CD4-positive, alpha-beta memory T cell (primary cell): Measurements from ENCODE around the gene PCDH15. TPM values are rescaled to one million over a fixed set of nuclear protein-coding genes. Genes with fewer than 3 reads are reported as not detected.

Experiments
- CTCF ChIA-PET: fragments of 350-600 bp; sonication (Branson Sonifier 250); formaldehyde crosslinking; loops from one replicate; lab custom pipeline; 2021; ENCODE audit warnings: inconsistent platforms; ENCODE audit not compliant: partially characterized antibody; lab: Charles Lee
- POLR2A ChIA-PET: fragments of 350-600 bp; sonication (Branson Sonifier 250); formaldehyde crosslinking; loops from one replicate; lab custom pipeline; 2021; ENCODE audit not compliant: partially characterized antibody; lab: Charles Lee
- DNase-seq, 5 donors: peaks; one replicate each; pipeline versions ENCODE4 v3.0.0 to v3.0.0-alpha.2; 2020 to 2022; ENCODE audit warnings: mixed read lengths in 1 of 5
- H3K27ac ChIP-seq: one replicate; pipeline ENCODE4 v1.7.0; 2013; ENCODE audit warnings: low read depth, low read length
- H3K27me3 ChIP-seq: 2 replicates; pipeline ENCODE4 v1.7.0; 2013; ENCODE audit warnings: mild to moderate bottlenecking, low read length, moderate library complexity; ENCODE audit not compliant: insufficient read depth
- H3K36me3 ChIP-seq: 2 replicates; pipeline ENCODE4 v1.7.0; 2013; ENCODE audit warnings: mild to moderate bottlenecking, low read length, moderate library complexity; ENCODE audit not compliant: insufficient read depth
- H3K4me1 ChIP-seq: 2 replicates; pipeline ENCODE4 v1.7.0; 2013; ENCODE audit warnings: mild to moderate bottlenecking, low read length, moderate library complexity; ENCODE audit not compliant: insufficient read depth
- H3K4me3 ChIP-seq, 2 donors: one replicate each; pipeline ENCODE4 v1.7.0; 2013; ENCODE audit warnings: low read length in 2 of 2, mild to moderate bottlenecking in 1 of 2
- H3K9me3 ChIP-seq, 2 donors: one replicate each; pipeline ENCODE4 v1.7.0; 2013; ENCODE audit warnings: low read length in 2 of 2, control low read depth in 1 of 2; ENCODE audit not compliant: control insufficient read depth in 1 of 2
- H3K27ac Mint-ChIP-seq, 7 donors: one replicate each; pipeline ENCODE4 v1.8.0; 2020 to 2021; ENCODE audit warnings: mixed read lengths in 7 of 7, mild to moderate bottlenecking in 6 of 7, inconsistent platforms in 3 of 7, moderate library complexity in 3 of 7
- H3K27me3 Mint-ChIP-seq, 2 donors: one replicate each; pipeline ENCODE4 v1.8.0; 2020 to 2021; ENCODE audit warnings: mixed read lengths in 2 of 2
- H3K36me3 Mint-ChIP-seq, 2 donors: one replicate each; pipeline ENCODE4 v1.8.0; 2020 to 2021; ENCODE audit warnings: mixed read lengths in 2 of 2, inconsistent platforms in 1 of 2, mild to moderate bottlenecking in 1 of 2
- H3K4me1 Mint-ChIP-seq, 4 donors: one replicate each; pipeline ENCODE4 v1.8.0; 2020 to 2021; ENCODE audit warnings: mixed read lengths in 4 of 4, mild to moderate bottlenecking in 1 of 4
- H3K4me3 Mint-ChIP-seq, 8 donors: one replicate each; pipeline ENCODE4 v1.8.0; 2020 to 2021; ENCODE audit warnings: mixed read lengths in 8 of 8, mild to moderate bottlenecking in 7 of 8, moderate library complexity in 6 of 8, inconsistent platforms in 3 of 8
- H3K9me3 Mint-ChIP-seq, 8 donors: one replicate each; pipeline ENCODE4 v1.8.0; 2020 to 2021; ENCODE audit warnings: mixed read lengths in 8 of 8, mild to moderate bottlenecking in 5 of 8, inconsistent platforms in 3 of 8, moderate library complexity in 1 of 8
- intact Hi-C: fragments of 100-400 bp; cut with micrococcal nuclease; formaldehyde crosslinking; loops from one replicate; pipeline ENCODE4 v1.15.1; 2023
- polyA plus RNA-seq, 2 donors: library from polyadenylated mRNA; unstranded; fragments of 300-500 nt; fragmentation: Illumina TruSeq; gene quantifications; one replicate each; pipeline ENCODE4 v1.2.3, GENCODE V29; 2021
- total RNA-seq, 2 experiments: library from RNA; stranded (reverse); gene quantifications; one replicate each; pipeline ENCODE4 v1.2.3, GENCODE V29; 2021

Gene PCDH15
- total and polyA plus RNA-seq, 4 experiments from 2014 or later, result not detected

DNA sequence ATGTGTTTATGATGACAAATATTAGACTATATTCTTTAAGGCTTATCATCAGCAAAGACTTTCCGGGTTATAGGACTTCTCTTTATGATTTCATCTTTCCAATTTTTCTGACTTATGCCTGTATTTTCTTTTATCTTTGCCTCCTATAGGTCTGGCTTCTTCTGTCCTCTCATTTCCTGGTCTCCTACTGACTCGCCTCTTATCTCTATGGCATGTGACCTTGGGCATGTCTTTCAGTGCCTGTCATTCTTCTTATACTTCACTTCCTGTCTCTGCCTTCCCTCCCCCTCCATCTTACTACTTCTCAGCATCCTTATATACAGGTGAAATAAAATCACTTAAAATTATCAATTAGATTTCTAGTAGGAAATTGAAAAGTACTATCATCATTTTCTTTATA is 42.2 kb downstream of the PCDH15 start:
- no peaks in the 10 kb centered on the region for H3K9me3 ChIP-seq
- no peaks in the 10 kb centered on the region for H3K4me1 Mint-ChIP-seq
- H3K4me1 ChIP-seq, result no peaks in the 10 kb centered on the region
- H3K36me3 ChIP-seq, result no peaks in the 10 kb centered on the region
- no peak overlapping the region for H3K27ac Mint-ChIP-seq
- ChIA-PET CTCF (no interaction called here), POLR2A (no interaction called here)
- no peaks in the 10 kb centered on the region for H3K27me3 Mint-ChIP-seq
- intact Hi-C loops, result no loop called here
- peaks cover 0 to 9% (median 4%) of the 10 kb centered on the region in 8 donors for H3K9me3 Mint-ChIP-seq
- no peaks in the 10 kb centered on the region for H3K36me3 Mint-ChIP-seq
- no peak overlapping the region for H3K4me3 Mint-ChIP-seq
- DNase-seq, result no peak
- H3K27me3 ChIP-seq, result no peaks in the 10 kb centered on the region
- H3K27ac ChIP-seq, result no peak overlapping the region
- no peak overlapping the region for H3K4me3 ChIP-seq

- CTCF ChIA-PET, result no interaction called here
- no peaks in the 10 kb centered on the region for H3K36me3 ChIP-seq
- intact Hi-C loops, result no loop called here
- Mint-ChIP-seq H3K9me3 (peaks cover 0 to 15% (median 8%) of the 10 kb centered on the region in 8 donors), H3K27ac (no peak overlapping the region), H3K36me3 (no peaks in the 10 kb centered on the region), H3K4me1 (peaks cover 0 to 1% (median 0%) of the 10 kb centered on the region in 4 donors), H3K4me3 (no peak overlapping the region), H3K27me3 (no peaks in the 10 kb centered on the region)
- H3K9me3 ChIP-seq, result no peaks in the 10 kb centered on the region
- no peaks in the 10 kb centered on the region for H3K4me1 ChIP-seq
- POLR2A ChIA-PET, result no interaction called here
- H3K27ac ChIP-seq, result no peak overlapping the region
- DNase-seq, result no peak
- no peak overlapping the region for H3K4me3 ChIP-seq
- no peaks in the 10 kb centered on the region for H3K27me3 ChIP-seq
Observed at GRCh38 chr10:54749623-54750022, 51.4 kb downstream of the PCDH15 start.

DNA sequence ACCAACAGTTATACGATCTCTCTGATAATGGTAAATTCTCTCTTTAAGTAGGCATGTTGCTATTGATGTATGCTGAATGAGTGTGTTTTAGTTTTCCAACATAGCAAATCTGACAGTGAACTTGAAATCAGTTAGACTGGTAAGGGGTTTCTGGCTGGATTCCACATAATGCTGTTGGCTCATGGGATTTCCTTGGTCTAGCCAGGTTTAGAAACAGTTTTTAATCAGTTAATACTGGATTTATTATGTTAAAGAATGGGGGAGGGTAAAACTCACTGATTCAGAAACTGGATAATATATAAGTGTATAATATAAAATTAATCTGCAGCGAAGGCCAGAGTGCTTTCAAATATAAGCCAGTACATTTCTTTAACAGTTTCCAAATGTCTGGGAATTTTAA is 55.6 kb downstream of the PCDH15 start:
- Mint-ChIP-seq H3K36me3 (no peaks in the 10 kb centered on the region), H3K9me3 (peaks cover 0 to 16% (median 11%) of the 10 kb centered on the region in 8 donors), H3K27me3 (no peaks in the 10 kb centered on the region), H3K4me3 (no peak overlapping the region), H3K4me1 (peaks cover 0 to 1% (median 0%) of the 10 kb centered on the region in 4 donors), H3K27ac (no peak overlapping the region)
- no peak for DNase-seq
- H3K27ac ChIP-seq, result no peak overlapping the region
- ChIA-PET POLR2A (no interaction called here), CTCF (no interaction called here)
- H3K9me3 ChIP-seq, result peaks cover 0 to 6% of the 10 kb centered on the region in 2 donors
- H3K4me3 ChIP-seq, result no peak overlapping the region
- no peaks in the 10 kb centered on the region for H3K27me3 ChIP-seq
- H3K36me3 ChIP-seq, result no peaks in the 10 kb centered on the region
- intact Hi-C loops, result no loop called here
- H3K4me1 ChIP-seq, result no peaks in the 10 kb centered on the region

DNA sequence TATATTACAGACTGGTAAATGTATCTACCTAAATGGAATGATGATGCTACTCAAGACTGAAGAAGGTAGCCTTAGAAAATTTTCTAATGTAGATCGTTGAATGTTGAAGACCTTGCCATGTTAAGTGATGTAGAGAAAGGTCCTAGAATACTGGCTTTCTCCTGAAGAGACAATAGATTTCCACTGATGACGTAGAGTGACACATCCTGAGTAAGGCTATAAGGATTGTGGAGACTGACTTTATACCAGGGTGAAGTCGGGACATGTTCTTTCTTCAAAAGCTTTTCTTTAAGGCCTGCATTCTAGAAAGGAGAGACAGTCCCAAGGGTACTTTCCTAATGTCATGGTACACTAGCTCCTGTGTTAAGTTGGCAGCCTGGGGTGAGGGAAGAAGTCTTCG is 58.6 kb downstream of the PCDH15 start:
- Mint-ChIP-seq H3K4me3 (no peak overlapping the region), H3K27me3 (no peaks in the 10 kb centered on the region), H3K4me1 (peaks cover 0 to 1% (median 0%) of the 10 kb centered on the region in 4 donors), H3K9me3 (peaks cover 0 to 23% (median 12%) of the 10 kb centered on the region in 8 donors), H3K36me3 (no peaks in the 10 kb centered on the region), H3K27ac (no peak overlapping the region)
- H3K27me3 ChIP-seq, result no peaks in the 10 kb centered on the region
- no peak overlapping the region for H3K4me3 ChIP-seq
- no peaks in the 10 kb centered on the region for H3K36me3 ChIP-seq
- H3K4me1 ChIP-seq, result no peaks in the 10 kb centered on the region
- ChIA-PET POLR2A (no interaction called here), CTCF (no interaction called here)
- H3K9me3 ChIP-seq, result peaks cover 0 to 6% of the 10 kb centered on the region in 2 donors
- intact Hi-C loops, result no loop called here
- no peak overlapping the region for H3K27ac ChIP-seq
- DNase-seq, result no peak

DNA sequence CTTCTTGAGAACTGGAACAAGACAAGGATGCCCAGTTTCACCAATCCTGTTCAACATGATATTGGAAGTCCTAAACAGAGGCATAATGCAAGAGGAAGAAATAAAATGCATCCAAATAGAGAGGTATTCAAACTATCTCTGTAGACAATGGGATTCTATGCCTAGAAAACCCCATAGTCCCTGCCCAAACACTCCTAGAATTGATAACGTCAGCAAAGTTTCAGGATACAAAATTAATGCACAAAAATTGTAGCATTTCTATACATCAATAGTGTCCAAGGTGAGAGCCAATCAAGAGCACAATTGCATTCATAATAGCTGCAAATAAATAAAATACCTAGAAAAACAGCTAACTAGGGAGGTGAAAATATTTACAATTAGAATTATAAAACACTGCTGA is 72.5 kb downstream of the PCDH15 start:
- no peaks in the 10 kb centered on the region for H3K4me1 Mint-ChIP-seq
- H3K9me3 Mint-ChIP-seq, result peaks cover 4 to 29% (median 7%) of the 10 kb centered on the region in 8 donors
- Histone ChIP-seq H3K27ac (no peak overlapping the region), H3K9me3 (no peaks in the 10 kb centered on the region), H3K4me1 (no peaks in the 10 kb centered on the region), H3K4me3 (no peak overlapping the region), H3K27me3 (no peaks in the 10 kb centered on the region), H3K36me3 (no peaks in the 10 kb centered on the region)
- ChIA-PET CTCF (no interaction called here), POLR2A (no interaction called here)
- no peaks in the 10 kb centered on the region for H3K36me3 Mint-ChIP-seq
- DNase-seq, result no peak
- intact Hi-C loops, result no loop called here
- H3K27me3 Mint-ChIP-seq, result no peaks in the 10 kb centered on the region
- H3K4me3 Mint-ChIP-seq, result no peak overlapping the region
- no peak overlapping the region for H3K27ac Mint-ChIP-seq

DNA sequence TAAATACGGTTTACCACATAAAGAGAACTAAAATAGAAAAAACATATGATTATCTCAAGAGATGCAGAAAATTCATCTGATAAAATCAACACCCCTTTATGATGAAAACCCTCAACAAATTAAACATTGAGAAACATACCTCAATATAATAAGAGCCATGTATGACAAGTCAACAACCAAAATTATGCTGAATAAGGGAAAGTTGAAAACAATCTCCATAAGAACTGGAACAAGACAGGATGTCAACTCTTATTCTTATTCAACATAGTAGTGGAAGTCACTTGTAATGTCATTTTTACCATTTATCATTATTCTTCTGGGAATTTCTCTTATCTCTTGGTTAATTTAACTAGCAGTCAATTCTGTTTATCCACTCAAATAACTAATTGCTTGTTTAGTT is 79.0 kb downstream of the PCDH15 start:
- no peaks in the 10 kb centered on the region for H3K4me1 ChIP-seq
- no peaks in the 10 kb centered on the region for H3K4me1 Mint-ChIP-seq
- H3K27ac Mint-ChIP-seq, result no peak overlapping the region
- H3K27ac ChIP-seq, result no peak overlapping the region
- H3K9me3 Mint-ChIP-seq, result peaks cover 1 to 33% (median 17%) of the 10 kb centered on the region in 8 donors
- intact Hi-C loops, result no loop called here
- no peak overlapping the region for H3K4me3 ChIP-seq
- no peak overlapping the region for H3K4me3 Mint-ChIP-seq
- ChIA-PET CTCF (no interaction called here), POLR2A (no interaction called here)
- no peaks in the 10 kb centered on the region for H3K36me3 ChIP-seq
- no peaks in the 10 kb centered on the region for H3K27me3 Mint-ChIP-seq
- no peaks in the 10 kb centered on the region for H3K27me3 ChIP-seq
- DNase-seq, result no peak
- H3K9me3 ChIP-seq, result no peaks in the 10 kb centered on the region
- no peaks in the 10 kb centered on the region for H3K36me3 Mint-ChIP-seq

- POLR2A ChIA-PET, result no interaction called here
Observed at GRCh38 chr10:54710918-54711317, 90.1 kb downstream of the PCDH15 start.

DNA sequence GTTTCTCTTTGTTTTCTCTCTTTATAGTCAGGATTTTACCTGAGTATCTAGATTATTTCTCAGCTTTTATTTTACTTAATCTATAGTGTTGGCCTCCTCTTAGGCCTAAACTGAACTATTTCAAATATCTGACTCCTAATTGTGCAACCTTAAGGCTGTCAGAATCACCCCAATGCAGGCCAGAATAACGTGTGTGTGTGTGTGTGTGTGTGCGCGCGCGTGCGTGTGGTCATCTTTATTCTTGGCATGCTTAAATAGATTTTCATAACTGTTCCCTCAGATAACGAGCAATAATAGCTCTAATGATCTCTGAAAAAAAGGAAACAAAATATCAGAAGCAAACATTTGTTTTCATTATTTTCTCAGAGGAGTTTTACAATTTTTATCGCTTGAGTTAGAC is 92.4 kb downstream of the PCDH15 start:
- Mint-ChIP-seq H3K4me3 (no peak overlapping the region), H3K4me1 (no peaks in the 10 kb centered on the region), H3K36me3 (no peaks in the 10 kb centered on the region), H3K9me3 (peaks cover 0 to 3% (median 1%) of the 10 kb centered on the region in 8 donors), H3K27ac (no peak overlapping the region), H3K27me3 (no peaks in the 10 kb centered on the region)
- no peaks in the 10 kb centered on the region for H3K27me3 ChIP-seq
- CTCF ChIA-PET, result no interaction called here
- DNase-seq, result no peak
- no peaks in the 10 kb centered on the region for H3K36me3 ChIP-seq
- intact Hi-C loops, result no loop called here
- no peak overlapping the region for H3K27ac ChIP-seq
- H3K4me3 ChIP-seq, result no peak overlapping the region
- no peaks in the 10 kb centered on the region for H3K4me1 ChIP-seq
- no peaks in the 10 kb centered on the region for H3K9me3 ChIP-seq
- POLR2A ChIA-PET, result no interaction called here

More at GRCh38 chr10:54710918-54711317, 90.1 kb downstream of the PCDH15 start:
- CTCF ChIA-PET, result no interaction called here
- intact Hi-C loops, result no loop called here
- H3K27ac ChIP-seq, result no peak overlapping the region
- H3K4me1 ChIP-seq, result no peaks in the 10 kb centered on the region
- H3K36me3 ChIP-seq, result no peaks in the 10 kb centered on the region
- no peak overlapping the region for H3K4me3 ChIP-seq
- Mint-ChIP-seq H3K9me3 (peaks cover 0 to 8% (median 4%) of the 10 kb centered on the region in 8 donors), H3K27ac (no peak overlapping the region), H3K4me1 (no peaks in the 10 kb centered on the region), H3K36me3 (no peaks in the 10 kb centered on the region), H3K4me3 (no peak overlapping the region), H3K27me3 (no peaks in the 10 kb centered on the region)
- no peaks in the 10 kb centered on the region for H3K27me3 ChIP-seq
- no peaks in the 10 kb centered on the region for H3K9me3 ChIP-seq
- DNase-seq, result no peak
